Measurements from ENCODE around the gene POLA1.

The POLA1 gene

GRCh38 chrX:25034889-25035288 is 341.2 kb downstream of the POLA1 start:
- DNase-seq: no peak

GRCh38 chrX:25039036-25039435 is 345.3 kb downstream of the POLA1 start:
- no peak for DNase-seq

GRCh38 chrX:25043192-25043591 is 349.5 kb downstream of the POLA1 start:
- DNase-seq: no peak

All from SHP77 treated with DMSO at 0.1 percent for 48 hours (cell line).